D721Med (cell line): ENCODE results near the gene RAMP3.
"Not testable (repeated sequence)": the region's sequence is repeated elsewhere in the genome, so short reads cannot be mapped to it uniquely, and the experiment has no call there.

Experiments
- DNase-seq: peaks from one replicate; pipeline ENCODE4 v3.0.0; 2011; ENCODE audit warnings: low spot score; ENCODE audit not compliant: insufficient read length
- FAIRE-seq: peaks from 2 replicates; lab custom pipeline; 2011; peaks lifted over from hg19 to GRCh38; lab: Jason Lieb, UNC
- TF ChIP-seq, protein P1 (sequence below): IDR thresholded peaks from 2 replicates; pipeline ENCODE4 v1.5.1; 2012; ENCODE audit warnings: mild to moderate bottlenecking, control low read depth; ENCODE audit not compliant: insufficient read depth; ENCODE audit errors: missing control alignments

Gene RAMP3

DNA sequence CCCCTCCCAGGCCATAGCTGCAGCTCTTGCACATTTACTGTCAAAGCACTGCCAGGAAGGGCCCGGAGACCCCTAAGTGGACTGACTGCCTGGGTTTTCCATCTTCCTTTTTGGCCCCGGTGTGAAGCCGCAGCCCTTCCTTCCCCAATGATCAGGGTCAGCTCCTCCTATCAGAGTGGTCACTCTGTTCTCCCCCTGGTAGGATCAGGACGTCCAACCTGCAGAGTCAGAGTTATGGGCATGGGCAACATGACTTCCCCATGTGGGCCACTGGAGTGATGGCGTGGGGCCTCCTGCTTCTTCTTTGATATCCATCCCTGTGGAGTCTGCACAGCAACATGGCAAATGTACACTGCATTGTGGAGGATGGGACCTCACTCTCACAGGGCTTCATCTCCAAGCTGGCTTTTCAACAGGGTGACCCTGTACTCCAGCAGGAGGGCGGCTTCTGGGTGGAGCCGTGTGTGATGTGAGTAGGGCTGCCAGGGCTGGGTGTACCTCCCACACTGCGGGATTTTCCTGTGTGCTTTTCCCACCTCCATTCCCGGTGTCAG lies 6.4 kb upstream of the RAMP3 start:
- TF ChIP-seq, protein P1, sequence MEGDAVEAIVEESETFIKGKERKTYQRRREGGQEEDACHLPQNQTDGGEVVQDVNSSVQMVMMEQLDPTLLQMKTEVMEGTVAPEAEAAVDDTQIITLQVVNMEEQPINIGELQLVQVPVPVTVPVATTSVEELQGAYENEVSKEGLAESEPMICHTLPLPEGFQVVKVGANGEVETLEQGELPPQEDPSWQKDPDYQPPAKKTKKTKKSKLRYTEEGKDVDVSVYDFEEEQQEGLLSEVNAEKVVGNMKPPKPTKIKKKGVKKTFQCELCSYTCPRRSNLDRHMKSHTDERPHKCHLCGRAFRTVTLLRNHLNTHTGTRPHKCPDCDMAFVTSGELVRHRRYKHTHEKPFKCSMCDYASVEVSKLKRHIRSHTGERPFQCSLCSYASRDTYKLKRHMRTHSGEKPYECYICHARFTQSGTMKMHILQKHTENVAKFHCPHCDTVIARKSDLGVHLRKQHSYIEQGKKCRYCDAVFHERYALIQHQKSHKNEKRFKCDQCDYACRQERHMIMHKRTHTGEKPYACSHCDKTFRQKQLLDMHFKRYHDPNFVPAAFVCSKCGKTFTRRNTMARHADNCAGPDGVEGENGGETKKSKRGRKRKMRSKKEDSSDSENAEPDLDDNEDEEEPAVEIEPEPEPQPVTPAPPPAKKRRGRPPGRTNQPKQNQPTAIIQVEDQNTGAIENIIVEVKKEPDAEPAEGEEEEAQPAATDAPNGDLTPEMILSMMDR = no peak
- no peak for FAIRE-seq
- no peak for DNase-seq

DNA sequence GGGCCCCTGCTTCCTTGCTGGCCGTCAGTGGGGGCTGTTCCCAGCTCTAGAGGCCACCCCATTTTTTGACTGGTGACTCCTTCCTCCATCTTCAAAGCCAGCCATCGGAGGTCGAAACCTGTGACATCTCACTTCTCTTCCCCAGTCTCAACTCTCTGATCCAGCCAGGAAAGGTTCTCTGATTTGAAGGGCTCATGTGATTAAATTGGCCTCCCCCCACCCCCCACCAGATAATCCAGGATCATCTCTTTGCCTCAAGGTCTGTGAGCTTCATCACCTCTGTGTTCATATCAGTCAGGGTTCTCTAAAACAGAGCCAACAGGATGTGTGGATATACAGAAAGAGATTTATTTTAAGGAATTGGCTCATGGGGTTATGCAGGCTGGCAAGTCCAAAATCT lies 5.6 kb upstream of the RAMP3 start:
- TF ChIP-seq, protein P1 = no peak
- peak; percentile 62 for DNase-seq
- FAIRE-seq = peak; percentile 81

DNA sequence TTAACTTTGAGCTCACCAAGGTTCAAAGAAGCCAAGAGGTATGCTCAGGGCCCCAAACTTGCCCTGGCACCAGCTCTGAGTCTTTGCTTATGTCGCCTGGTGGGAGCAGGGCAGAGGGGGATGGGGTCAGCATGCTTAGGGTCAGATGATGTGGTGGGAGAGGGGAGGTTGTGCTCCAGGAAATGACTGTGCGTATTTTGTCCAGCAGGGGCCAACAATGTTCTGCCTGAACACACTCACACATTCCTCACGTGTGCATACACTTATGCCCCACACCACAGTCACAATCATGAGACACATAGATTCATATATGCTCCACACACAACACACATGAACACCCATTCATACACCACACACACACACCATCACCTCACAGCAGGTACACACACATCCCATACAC lies 4.4 kb upstream of the RAMP3 start:
- DNase-seq (no peak), FAIRE-seq (no peak)
- TF ChIP-seq, protein P1 = no peak

DNA sequence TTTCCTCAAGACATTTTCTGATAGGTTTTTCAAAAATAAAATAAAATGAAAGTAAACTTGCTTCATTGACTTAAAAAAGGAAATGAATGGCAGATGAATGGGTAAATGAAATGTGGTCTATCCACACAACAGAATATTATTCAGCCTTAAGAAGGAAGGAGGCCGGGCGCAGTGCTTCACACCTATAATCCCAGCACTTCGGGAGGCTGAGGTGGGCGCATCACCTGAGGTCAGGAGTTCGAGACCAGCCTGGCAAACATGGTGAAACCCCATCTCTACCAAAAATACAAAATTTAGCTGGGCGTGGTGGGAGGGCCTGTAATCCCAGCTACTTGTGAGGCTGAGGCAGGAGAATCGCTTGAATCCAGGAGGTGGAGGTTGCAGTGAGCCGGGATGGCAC lies 3.7 kb upstream of the RAMP3 start:
- not testable (repeated sequence) for FAIRE-seq, DNase-seq

DNA sequence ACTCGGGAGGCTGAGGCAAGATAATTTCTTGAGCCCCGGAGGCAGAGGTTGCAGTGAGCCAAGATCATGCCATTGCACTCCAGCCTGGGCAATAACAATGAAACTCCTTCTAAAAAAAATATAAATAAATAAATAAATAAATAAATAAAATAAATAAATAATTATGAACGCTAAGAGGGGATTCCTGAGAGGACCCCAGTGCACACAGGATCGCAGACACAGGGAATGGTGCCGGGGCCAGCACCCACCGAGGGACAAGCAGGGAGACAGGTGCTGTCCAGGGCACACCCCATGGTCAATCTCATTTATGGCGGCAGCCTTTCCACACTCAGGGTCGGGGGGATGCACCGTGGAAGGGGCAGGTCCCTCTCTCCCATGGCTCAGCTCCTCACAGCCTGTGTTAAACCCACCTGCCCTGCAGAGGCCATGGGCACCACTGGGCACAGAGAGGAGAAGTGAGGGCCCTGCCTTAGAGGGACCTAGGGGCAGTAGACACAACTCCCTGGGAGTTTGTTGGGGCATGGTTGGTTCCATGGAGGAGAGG lies 2.2 kb upstream of the RAMP3 start:
- TF ChIP-seq, protein P1 = no peak
- DNase-seq = no peak
- FAIRE-seq = no peak

DNA sequence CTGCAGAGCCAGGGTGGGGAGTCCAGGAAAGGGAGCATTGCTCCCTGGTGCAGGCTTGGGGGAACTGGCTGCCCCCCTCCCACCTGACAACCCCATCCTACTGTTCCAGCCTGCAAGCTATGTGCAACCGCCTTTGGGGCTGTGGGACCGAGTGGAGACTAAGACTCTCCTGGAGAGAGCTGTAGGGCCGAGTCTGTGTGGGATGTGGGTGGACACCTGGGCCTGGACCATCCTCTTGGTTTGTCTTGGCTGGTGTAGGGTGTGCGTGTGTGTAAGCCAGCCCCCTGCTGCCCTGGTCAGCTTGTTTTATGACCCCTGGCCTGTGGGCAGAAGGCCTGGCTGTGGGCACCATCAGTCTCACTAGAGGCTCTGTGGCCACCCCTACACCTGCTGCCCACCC lies 1.6 kb upstream of the RAMP3 start:
- FAIRE-seq (no peak), DNase-seq (no peak)
- TF ChIP-seq, protein P1 = no peak

DNA sequence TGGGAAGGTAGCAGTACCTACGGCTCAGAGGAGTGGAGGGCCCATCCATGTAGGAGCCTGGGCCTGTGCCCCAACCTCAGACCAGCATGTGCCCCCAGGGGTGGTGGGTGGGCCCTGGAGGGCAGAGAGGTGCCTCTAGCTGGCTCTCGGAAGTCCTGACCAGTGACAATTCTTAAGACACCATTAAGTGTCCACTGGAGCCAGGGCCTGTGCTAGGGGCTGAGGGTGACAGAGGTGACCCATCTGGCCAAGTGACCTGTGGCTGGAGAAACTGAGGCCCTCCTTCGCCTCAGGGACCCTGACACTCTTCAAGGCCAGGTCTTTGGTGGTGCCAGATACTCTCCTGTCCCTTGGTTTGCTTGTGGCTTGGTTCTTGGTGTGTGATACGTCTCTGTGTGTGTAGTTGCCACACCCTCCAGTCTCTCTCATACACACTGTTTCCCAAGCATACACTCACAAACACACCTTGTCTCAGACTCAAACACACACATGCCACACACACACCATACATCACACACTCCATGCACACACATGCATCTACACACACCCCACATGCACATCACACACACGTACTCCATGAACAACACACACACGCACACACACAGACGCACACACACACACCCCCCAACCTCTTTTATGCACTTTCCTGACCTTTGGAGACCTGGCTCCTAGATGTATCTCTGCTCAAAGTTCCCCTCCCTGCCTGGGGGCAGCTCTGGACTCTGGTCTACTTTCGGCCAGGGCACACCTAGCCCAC lies 897 bp upstream of the RAMP3 start:
- DNase-seq (no peak), FAIRE-seq (no peak)
- TF ChIP-seq, protein P1 = no peak
